ENCODE data around the gene EPN3.

Gene EPN3

DNA sequence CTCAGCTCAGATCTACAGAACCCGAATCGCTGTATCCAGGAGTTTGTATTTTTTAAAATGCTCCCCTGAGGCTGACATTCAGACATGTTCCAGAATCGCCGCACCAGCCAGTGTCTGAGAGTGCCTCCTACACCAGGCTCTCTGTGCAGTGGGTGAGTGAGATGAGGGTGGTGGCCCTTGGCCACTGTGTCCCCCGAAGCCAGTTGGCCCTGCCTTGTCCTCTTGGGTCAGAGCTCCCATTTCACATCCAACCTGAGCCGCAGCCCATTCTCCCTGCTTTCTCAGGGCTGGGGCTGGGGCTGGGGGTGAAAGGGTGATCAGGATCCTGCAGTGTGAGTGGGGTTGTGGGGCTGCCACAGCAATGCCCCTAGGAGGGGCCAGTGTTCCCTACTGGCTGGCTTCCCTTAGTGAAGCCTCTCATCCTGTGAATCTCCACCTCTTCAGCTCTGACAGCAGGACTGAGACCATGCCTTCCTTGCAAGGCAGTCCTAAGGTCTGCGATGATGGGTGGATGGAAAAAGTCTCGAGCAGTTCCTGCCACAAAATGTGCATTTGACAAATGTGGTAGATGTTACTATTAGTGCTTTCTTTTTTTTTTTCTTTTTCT, 37.2 kb upstream of the EPN3 start:
- no peak for TF ChIP-seq POLR2AphosphoS5 (IDR thresholded peaks at IDR 0.05; ENCODE audit: low read depth, low read length)
- no peak for TF ChIP-seq PAX5 (IDR thresholded peaks at IDR 0.05; ENCODE audit: insufficient read depth, low read length, severe bottlenecking)
- no peak for TF ChIP-seq SPI1 (IDR thresholded peaks at IDR 0.05; ENCODE audit: low read depth, low read length)
- no peak for TF ChIP-seq TAF1 (IDR thresholded peaks at IDR 0.05; ENCODE audit: low read depth, low read length)
- TF ChIP-seq POLR2A (IDR thresholded peaks at IDR 0.05; ENCODE audit: low read depth, low read length): no peak
- no peak for TF ChIP-seq POU2F2 (IDR thresholded peaks at IDR 0.05; ENCODE audit: low read depth, low read length)
- no peak for DNase-seq (ENCODE audit: insufficient read length, low spot score)
- FAIRE-seq: no peak

DNA sequence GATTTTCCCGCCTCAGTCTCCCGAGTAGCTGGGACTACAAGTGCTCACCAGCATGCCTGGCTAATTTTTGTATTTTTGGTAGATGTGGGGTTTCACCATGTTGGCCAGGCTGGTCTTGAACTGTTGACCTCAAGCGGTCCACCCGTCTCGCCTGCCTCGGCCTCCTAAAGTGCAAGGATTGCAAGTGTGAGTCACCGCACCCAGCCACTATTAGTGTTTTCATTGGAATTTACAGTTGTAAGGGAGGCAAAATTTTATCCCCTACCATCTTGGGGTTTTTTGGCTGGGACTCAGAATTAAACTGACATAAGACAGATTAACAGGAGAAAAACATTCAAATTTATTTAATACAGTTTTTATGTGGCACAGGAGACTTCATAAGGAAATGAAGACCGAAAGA, 36.6 kb upstream of the EPN3 start:
- FAIRE-seq (no peak), DNase-seq (ENCODE audit: insufficient read length, low spot score) (no peak)
- TF ChIP-seq POU2F2 (IDR thresholded peaks at IDR 0.05; ENCODE audit: low read depth, low read length) (no peak), TAF1 (IDR thresholded peaks at IDR 0.05; ENCODE audit: low read depth, low read length) (no peak), POLR2AphosphoS5 (IDR thresholded peaks at IDR 0.05; ENCODE audit: low read depth, low read length) (no peak), SPI1 (IDR thresholded peaks at IDR 0.05; ENCODE audit: low read depth, low read length) (no peak), PAX5 (IDR thresholded peaks at IDR 0.05; ENCODE audit: insufficient read depth, low read length, severe bottlenecking) (no peak), POLR2A (IDR thresholded peaks at IDR 0.05; ENCODE audit: low read depth, low read length) (no peak)

DNA sequence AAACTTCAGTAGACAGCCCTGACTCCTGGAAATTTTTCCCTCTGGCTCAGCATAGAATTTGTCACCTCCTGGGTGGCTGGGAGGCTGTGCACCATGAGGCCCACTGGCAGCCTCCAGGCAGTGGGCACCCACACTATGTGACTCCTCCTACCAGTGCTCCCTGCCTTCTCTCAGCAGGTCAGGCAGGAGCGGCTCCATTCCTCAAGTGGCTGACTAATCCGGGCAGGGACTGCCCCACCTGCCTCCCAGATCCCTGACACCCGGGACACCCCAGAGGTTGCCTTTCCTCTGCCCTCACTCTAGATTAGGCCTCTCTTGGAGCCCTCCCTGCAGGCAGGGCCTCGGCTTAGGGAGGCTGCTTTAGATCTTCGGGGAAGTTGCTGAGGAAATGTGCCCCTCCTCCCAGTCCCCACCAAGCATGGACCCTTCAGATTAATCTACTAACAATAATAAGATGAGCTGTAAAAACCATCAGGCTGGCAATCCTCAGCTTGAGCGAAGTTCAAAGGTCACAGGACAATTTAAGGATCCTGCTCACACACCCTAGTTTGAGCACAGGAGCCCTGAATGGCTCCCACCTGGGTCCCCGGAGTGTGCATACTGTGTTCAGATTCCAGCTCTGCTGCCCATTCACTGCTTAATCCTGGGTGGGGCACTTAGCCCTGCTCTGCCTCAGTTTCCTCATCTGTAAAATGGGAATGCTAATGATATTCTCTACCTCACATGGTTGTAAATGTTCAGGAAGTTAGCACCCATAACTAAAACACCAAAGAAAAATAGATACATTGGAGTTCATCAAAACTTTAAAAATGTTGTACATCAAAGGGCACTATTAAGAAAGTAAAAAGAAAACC, 34.3 kb upstream of the EPN3 start:
- TF ChIP-seq POU2F2 (IDR thresholded peaks at IDR 0.05; ENCODE audit: low read depth, low read length) (no peak), POLR2A (IDR thresholded peaks at IDR 0.05; ENCODE audit: low read depth, low read length) (no peak), PAX5 (IDR thresholded peaks at IDR 0.05; ENCODE audit: insufficient read depth, low read length, severe bottlenecking) (no peak), POLR2AphosphoS5 (IDR thresholded peaks at IDR 0.05; ENCODE audit: low read depth, low read length) (no peak), SPI1 (IDR thresholded peaks at IDR 0.05; ENCODE audit: low read depth, low read length) (no peak), TAF1 (IDR thresholded peaks at IDR 0.05; ENCODE audit: low read depth, low read length) (no peak)
- FAIRE-seq (no peak), DNase-seq (ENCODE audit: insufficient read length, low spot score) (no peak)

DNA sequence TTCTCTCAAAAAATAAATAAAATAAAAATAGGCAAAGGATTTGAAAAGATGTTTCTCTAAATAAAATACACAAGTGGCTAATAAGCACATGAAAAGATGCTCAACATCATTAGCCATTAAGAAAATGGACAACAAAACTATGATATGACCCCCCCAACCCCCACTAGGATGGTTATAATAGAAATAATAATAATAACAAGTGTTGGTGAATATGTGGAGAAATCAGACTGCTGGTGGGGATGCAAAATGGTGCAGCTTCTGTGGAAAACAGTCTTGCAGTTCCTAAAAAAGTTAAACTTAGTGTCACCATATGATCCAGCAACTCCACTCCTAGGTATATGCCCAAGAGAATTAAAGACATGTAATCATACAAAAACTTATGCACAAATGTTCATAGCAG, 33.3 kb upstream of the EPN3 start:
- no peak for TF ChIP-seq POU2F2 (IDR thresholded peaks at IDR 0.05; ENCODE audit: low read depth, low read length)
- FAIRE-seq: no peak
- no peak for DNase-seq (ENCODE audit: insufficient read length, low spot score)

DNA sequence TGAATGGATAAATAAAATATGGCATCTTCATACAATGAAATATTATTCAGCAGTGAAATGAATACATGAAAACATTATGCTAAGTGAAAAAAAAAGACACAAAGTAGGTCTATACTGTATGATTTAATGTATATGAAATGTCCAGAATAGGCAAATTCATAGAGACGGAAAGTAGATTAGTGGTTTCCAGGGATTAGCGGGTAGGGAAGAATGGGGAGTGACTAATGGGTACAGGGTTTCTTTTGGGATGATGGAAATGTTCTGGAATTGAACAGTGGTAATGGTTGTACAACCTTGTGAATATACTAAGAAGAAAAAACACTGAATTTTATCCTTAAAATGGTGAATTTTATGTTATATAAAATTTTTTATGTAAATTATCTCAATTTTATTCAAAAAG, 32.8 kb upstream of the EPN3 start:
- DNase-seq (ENCODE audit: insufficient read length, low spot score): no peak
- FAIRE-seq: no peak
- TF ChIP-seq SPI1 (IDR thresholded peaks at IDR 0.05; ENCODE audit: low read depth, low read length): no peak
- no peak for TF ChIP-seq POU2F2 (IDR thresholded peaks at IDR 0.05; ENCODE audit: low read depth, low read length)
- no peak for TF ChIP-seq POLR2AphosphoS5 (IDR thresholded peaks at IDR 0.05; ENCODE audit: low read depth, low read length)
- TF ChIP-seq TAF1 (IDR thresholded peaks at IDR 0.05; ENCODE audit: low read depth, low read length): no peak
- TF ChIP-seq POLR2A (IDR thresholded peaks at IDR 0.05; ENCODE audit: low read depth, low read length): no peak
- no peak for TF ChIP-seq PAX5 (IDR thresholded peaks at IDR 0.05; ENCODE audit: insufficient read depth, low read length, severe bottlenecking)

GRCh38 chr17:50501054-50501453, 31.5 kb upstream of the EPN3 start:
- TF ChIP-seq PAX5 (IDR thresholded peaks at IDR 0.05; ENCODE audit: insufficient read depth, low read length, severe bottlenecking): no peak
- DNase-seq (ENCODE audit: insufficient read length, low spot score) (no peak), FAIRE-seq (no peak)

DNA sequence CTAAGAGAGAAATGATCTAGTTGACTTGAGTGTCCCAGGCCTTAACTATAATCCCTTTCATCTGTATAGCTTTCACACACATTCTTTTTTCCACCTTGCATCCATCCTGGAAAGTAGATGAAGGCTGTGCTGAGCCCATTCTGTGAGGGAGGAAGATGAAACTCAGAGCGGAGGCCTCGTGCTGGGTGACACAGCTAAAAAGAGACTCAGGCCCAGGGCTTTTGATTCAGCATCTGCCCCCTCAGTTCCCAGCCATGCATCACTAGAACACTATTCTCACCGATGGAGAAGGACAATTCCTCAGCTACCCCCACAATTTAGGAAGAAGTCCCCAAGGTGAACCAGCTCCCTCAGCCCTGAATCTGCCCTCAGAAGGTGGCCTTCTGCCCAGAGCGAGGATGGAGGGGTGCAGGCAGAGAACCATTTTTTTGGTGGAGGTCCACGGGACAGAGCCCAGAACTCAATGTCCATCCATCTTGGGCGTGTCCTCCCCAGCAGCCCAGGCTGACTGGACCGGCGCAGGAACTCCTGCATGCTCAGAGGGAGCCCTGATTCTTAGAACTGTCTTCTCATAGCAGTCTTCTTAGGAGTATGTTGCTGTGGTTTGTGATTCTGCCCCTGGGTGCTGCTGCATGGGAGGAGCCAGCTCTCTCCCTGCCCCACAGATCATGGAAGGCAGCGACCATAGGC, 30.1 kb upstream of the EPN3 start:
- TF ChIP-seq SPI1 (IDR thresholded peaks at IDR 0.05; ENCODE audit: low read depth, low read length) (no peak), PAX5 (IDR thresholded peaks at IDR 0.05; ENCODE audit: insufficient read depth, low read length, severe bottlenecking) (no peak), POLR2A (IDR thresholded peaks at IDR 0.05; ENCODE audit: low read depth, low read length) (no peak), POLR2AphosphoS5 (IDR thresholded peaks at IDR 0.05; ENCODE audit: low read depth, low read length) (no peak), TAF1 (IDR thresholded peaks at IDR 0.05; ENCODE audit: low read depth, low read length) (no peak), POU2F2 (IDR thresholded peaks at IDR 0.05; ENCODE audit: low read depth, low read length) (no peak)
- FAIRE-seq: no peak
- no peak for DNase-seq (ENCODE audit: insufficient read length, low spot score)

DNA sequence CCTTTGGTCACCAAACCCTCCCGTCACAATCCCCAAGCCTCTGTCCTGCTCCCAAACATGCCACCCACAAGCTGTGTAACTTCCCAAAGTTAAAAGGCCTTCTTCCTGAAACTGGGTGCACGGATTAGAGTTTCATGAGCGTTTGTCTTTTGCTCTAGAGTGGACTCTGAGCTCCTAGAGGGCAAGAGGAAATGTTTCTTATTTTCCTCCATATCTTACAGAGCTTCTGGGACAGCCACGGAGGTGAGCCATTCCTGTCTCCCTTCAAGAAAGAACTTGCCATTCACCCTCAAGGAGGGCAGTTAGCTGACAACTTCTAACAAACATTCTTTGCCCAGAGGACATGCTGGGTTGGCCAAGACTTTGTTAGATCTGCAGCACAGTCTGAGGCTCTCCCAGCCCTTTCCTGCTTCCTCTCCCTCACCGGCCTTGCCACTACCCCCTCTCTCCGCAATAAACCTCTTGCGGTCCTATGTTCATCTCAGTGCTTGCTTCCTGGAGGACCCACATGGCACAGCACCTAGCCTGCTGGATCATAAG, 26.9 kb upstream of the EPN3 start:
- no peak for TF ChIP-seq POU2F2 (IDR thresholded peaks at IDR 0.05; ENCODE audit: low read depth, low read length)
- TF ChIP-seq POLR2A (IDR thresholded peaks at IDR 0.05; ENCODE audit: low read depth, low read length): no peak
- no peak for TF ChIP-seq PAX5 (IDR thresholded peaks at IDR 0.05; ENCODE audit: insufficient read depth, low read length, severe bottlenecking)
- TF ChIP-seq TAF1 (IDR thresholded peaks at IDR 0.05; ENCODE audit: low read depth, low read length): no peak
- no peak for TF ChIP-seq SPI1 (IDR thresholded peaks at IDR 0.05; ENCODE audit: low read depth, low read length)
- TF ChIP-seq POLR2AphosphoS5 (IDR thresholded peaks at IDR 0.05; ENCODE audit: low read depth, low read length): no peak
- DNase-seq (ENCODE audit: insufficient read length, low spot score) (no peak), FAIRE-seq (no peak)

DNA sequence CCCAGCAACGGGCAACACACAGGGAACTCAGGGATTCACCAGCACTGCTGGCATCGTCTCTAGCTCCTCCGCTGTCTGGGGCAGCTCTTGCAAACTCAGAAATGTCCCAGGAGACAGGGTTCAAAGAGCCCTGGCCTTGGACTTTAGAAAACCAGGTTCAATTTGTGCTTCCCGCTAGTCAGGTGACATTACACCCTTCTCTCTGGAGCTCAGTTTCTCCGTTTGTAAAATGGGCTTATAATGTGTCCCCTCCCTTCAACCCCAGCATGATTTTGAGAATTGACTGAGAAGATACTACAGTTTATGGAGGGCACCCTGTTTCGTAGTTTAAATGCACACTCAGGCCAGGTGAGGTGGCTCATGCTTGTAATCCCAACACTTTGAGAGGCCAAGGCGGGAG, 26.2 kb upstream of the EPN3 start:
- TF ChIP-seq SPI1 (IDR thresholded peaks at IDR 0.05; ENCODE audit: low read depth, low read length) (no peak), PAX5 (IDR thresholded peaks at IDR 0.05; ENCODE audit: insufficient read depth, low read length, severe bottlenecking) (no peak), POU2F2 (IDR thresholded peaks at IDR 0.05; ENCODE audit: low read depth, low read length) (no peak), TAF1 (IDR thresholded peaks at IDR 0.05; ENCODE audit: low read depth, low read length) (no peak), POLR2AphosphoS5 (IDR thresholded peaks at IDR 0.05; ENCODE audit: low read depth, low read length) (no peak), POLR2A (IDR thresholded peaks at IDR 0.05; ENCODE audit: low read depth, low read length) (no peak)
- no peak for DNase-seq (ENCODE audit: insufficient read length, low spot score)
- FAIRE-seq: no peak
